Neuronal stem cell (in vitro differentiated cells): ENCODE results near the gene NTF3.

ENCODE experiments used
- DNase-seq: peaks from one replicate; pipeline ENCODE4 v3.0.0-alpha.2; 2013; ENCODE audit warnings: low spot score
- H2AFZ ChIP-seq: one replicate; pipeline ENCODE4 v1.6.1; 2013; ENCODE audit warnings: mild to moderate bottlenecking, low read length, inconsistent platforms
- H2AK5ac ChIP-seq: 2 replicates; pipeline ENCODE4 v1.6.1; 2013; ENCODE audit warnings: low read depth, mild to moderate bottlenecking, inconsistent platforms, low read length, moderate library complexity, mixed read lengths
- H2BK120ac ChIP-seq: 2 replicates; pipeline ENCODE4 v1.6.1; 2013; ENCODE audit warnings: low read depth, mild to moderate bottlenecking, inconsistent platforms, low read length, moderate library complexity, mixed read lengths
- H2BK12ac ChIP-seq: one replicate; pipeline ENCODE4 v1.6.1; 2013; ENCODE audit warnings: low read length, inconsistent platforms
- H2BK15ac ChIP-seq: 2 replicates; pipeline ENCODE4 v1.6.1; 2013; ENCODE audit warnings: mild to moderate bottlenecking, low read length, inconsistent platforms, mixed read lengths
- H2BK5ac ChIP-seq: one replicate; pipeline ENCODE4 v1.6.1; 2013; ENCODE audit warnings: inconsistent platforms, mild to moderate bottlenecking, low read length, moderate library complexity
- H3K14ac ChIP-seq: one replicate; pipeline ENCODE4 v1.6.1; 2013; ENCODE audit warnings: low read length, inconsistent platforms
- H3K18ac ChIP-seq: 2 replicates; pipeline ENCODE4 v1.6.1; 2013; ENCODE audit warnings: low read length, inconsistent platforms
- H3K23ac ChIP-seq: 2 replicates; pipeline ENCODE4 v1.6.1; 2013; ENCODE audit warnings: low read depth, mild to moderate bottlenecking, mixed read lengths, low read length, inconsistent platforms; ENCODE audit not compliant: poor library complexity
- H3K27ac ChIP-seq: replicated peaks from 3 replicates; pipeline ENCODE4 v1.5.1; 2013; ENCODE audit warnings: low read length, inconsistent platforms
- H3K27me3 ChIP-seq, 3 experiments: 2 replicates each; pipeline ENCODE4 v1.6.1; 2013; ENCODE audit warnings: low read length in 3 of 3, mild to moderate bottlenecking in 2 of 3, inconsistent platforms in 1 of 3, low read depth in 1 of 3, mixed read lengths in 1 of 3, moderate library complexity in 1 of 3; ENCODE audit not compliant: control insufficient read depth in 3 of 3, insufficient read depth in 3 of 3
- H3K36me3 ChIP-seq, 2 donors: replicated peaks in 1 of 2; 2 replicates each; pipeline ENCODE4 v1.6.1; 2013; ENCODE audit warnings: low read length in 2 of 2; ENCODE audit not compliant: control insufficient read depth in 2 of 2, insufficient read depth in 2 of 2
- H3K4ac ChIP-seq: 2 replicates; pipeline ENCODE4 v1.6.1; 2013; ENCODE audit warnings: inconsistent platforms, mild to moderate bottlenecking, low read length, moderate library complexity
- H3K4me1 ChIP-seq, 2 donors: 1 replicate in 1 of 2; 2 replicates in 1 of 2; pipeline ENCODE4 v1.6.1; 2013; ENCODE audit warnings: low read length in 2 of 2, low read depth in 1 of 2; ENCODE audit not compliant: control insufficient read depth in 2 of 2, insufficient read depth in 1 of 2
- H3K4me2 ChIP-seq: one replicate; pipeline ENCODE4 v1.6.1; 2013; ENCODE audit warnings: mild to moderate bottlenecking, low read length, inconsistent platforms; ENCODE audit not compliant: insufficient read depth, poor library complexity, severe bottlenecking
- H3K4me3 ChIP-seq, 2 donors: 2 replicates each; pipeline ENCODE4 v1.5.1; 2013; ENCODE audit warnings: low read length in 2 of 2, mild to moderate bottlenecking in 2 of 2, inconsistent platforms in 1 of 2, moderate library complexity in 1 of 2
- H3K79me1 ChIP-seq: one replicate; pipeline ENCODE4 v1.6.1; 2013; ENCODE audit warnings: low read depth, mild to moderate bottlenecking, inconsistent platforms, low read length, moderate library complexity
- H3K9ac ChIP-seq: one replicate; pipeline ENCODE4 v1.6.1; 2013; ENCODE audit warnings: mild to moderate bottlenecking, low read depth, low read length, inconsistent platforms; ENCODE audit not compliant: poor library complexity
- H3K9me3 ChIP-seq, 2 donors: replicated peaks in 1 of 2; 2 replicates each; pipeline versions ENCODE3 to v1.6.1; 2013; ENCODE audit warnings: low read length in 2 of 2, mild to moderate bottlenecking in 2 of 2, inconsistent platforms in 1 of 2, low read depth in 1 of 2, mixed read lengths in 1 of 2, moderate library complexity in 1 of 2; ENCODE audit not compliant: control insufficient read depth in 2 of 2, insufficient read depth in 1 of 2
- H4K8ac ChIP-seq: one replicate; pipeline ENCODE4 v1.6.1; 2013; ENCODE audit warnings: low read depth, mild to moderate bottlenecking, inconsistent platforms, low read length, moderate library complexity
- H4K91ac ChIP-seq: one replicate; pipeline ENCODE4 v1.6.1; 2013; ENCODE audit warnings: low read length, low read depth, mild to moderate bottlenecking, inconsistent platforms; ENCODE audit not compliant: poor library complexity
- WGBS, 2 donors: extraction: QIAGEN DNeasy Blood & Tissue Kit; methylation state at CpG; one replicate each; pipeline ENCODE4 v1.1.7; 2013; ENCODE audit warnings: missing lambda C conversion rate in 2 of 2, mixed read lengths in 1 of 2; ENCODE audit not compliant: insufficient read length in 2 of 2, insufficient replicate concordance in 1 of 2; ENCODE audit errors: extremely low coverage in 2 of 2; 5-methylcytosine and 5-hydroxymethylcytosine counted together

The NTF3 gene

DNA sequence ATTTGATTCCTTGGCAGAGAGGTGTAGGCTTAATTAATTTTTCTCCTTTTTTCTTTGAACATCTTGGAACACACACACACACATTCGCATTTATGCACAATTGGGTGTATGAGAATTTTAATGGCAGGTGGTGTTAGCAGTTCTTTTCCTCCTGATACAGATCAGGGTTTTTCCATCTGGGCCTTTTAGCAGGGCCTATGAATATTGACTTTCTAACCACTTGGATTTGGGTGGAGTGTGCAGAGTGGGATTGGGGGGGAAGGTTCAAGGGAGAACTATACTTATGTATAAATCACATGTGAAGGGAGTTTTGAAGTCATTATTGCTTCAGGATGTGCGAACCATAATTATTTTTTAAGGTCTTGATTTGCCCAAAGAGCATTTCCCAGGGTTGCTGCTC lies 28.9 kb downstream of the NTF3 start:
- no peaks in the 10 kb centered on the region for H3K9me3 ChIP-seq
- H2AK5ac ChIP-seq = no peak overlapping the region
- no peak overlapping the region for H4K91ac ChIP-seq
- H4K8ac ChIP-seq = no peak overlapping the region
- no peak overlapping the region for H2BK12ac ChIP-seq
- H3K79me1 ChIP-seq = peaks cover 2% of the 10 kb centered on the region
- H3K4me1 ChIP-seq = peaks cover 0 to 2% of the 10 kb centered on the region in 2 donors
- H2BK15ac ChIP-seq = no peak overlapping the region
- H3K9ac ChIP-seq = no peak overlapping the region
- no peak overlapping the region for H3K27ac ChIP-seq
- no peak overlapping the region for H3K4ac ChIP-seq
- H3K18ac ChIP-seq = no peak overlapping the region
- H3K4me2 ChIP-seq = no peak overlapping the region
- H3K27me3 ChIP-seq = no peaks in the 10 kb centered on the region
- no peak overlapping the region for H3K14ac ChIP-seq
- H2BK120ac ChIP-seq = no peak overlapping the region
- no CpG with 5 or more reads among the region's 2 CpGs for WGBS, 2 donors
- H3K36me3 ChIP-seq = no peaks in the 10 kb centered on the region
- H2BK5ac ChIP-seq = no peak overlapping the region
- H3K23ac ChIP-seq = no peak overlapping the region
- H3K4me3 ChIP-seq = no peak overlapping the region
- H2AFZ ChIP-seq = no peak overlapping the region
- no peak for DNase-seq

DNA sequence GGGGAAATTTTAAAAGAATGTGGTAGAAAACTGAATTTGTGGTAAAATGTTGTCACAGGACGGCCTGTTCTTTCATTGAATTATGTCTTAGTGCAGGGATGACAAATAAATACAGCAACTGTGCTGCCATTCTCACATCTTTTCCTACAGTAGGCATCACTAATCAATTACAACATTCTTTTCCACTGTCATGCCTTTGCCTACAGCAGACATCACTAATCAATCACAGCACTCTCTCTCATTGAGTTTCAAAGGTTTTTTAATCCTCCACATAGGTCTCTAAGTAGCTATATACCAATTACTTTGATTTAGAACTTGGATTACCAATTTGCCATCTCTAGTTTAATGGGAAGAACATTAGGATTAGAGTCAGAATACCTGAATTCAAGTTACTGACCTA lies 30.1 kb downstream of the NTF3 start:
- H3K4me3 ChIP-seq = no peak overlapping the region
- peaks cover 0 to 2% of the 10 kb centered on the region in 2 donors for H3K4me1 ChIP-seq
- no peak for DNase-seq
- no CpG with 5 or more reads among the region's 1 CpG for WGBS, 2 donors
- no peaks in the 10 kb centered on the region for H3K9me3 ChIP-seq
- no peak overlapping the region for H3K4ac ChIP-seq
- no peak overlapping the region for H4K91ac ChIP-seq
- no peaks in the 10 kb centered on the region for H3K27me3 ChIP-seq
- H3K27ac ChIP-seq = no peak overlapping the region
- H3K36me3 ChIP-seq = no peaks in the 10 kb centered on the region
- H2AK5ac ChIP-seq = no peak overlapping the region
- H3K18ac ChIP-seq = no peak overlapping the region
- no peak overlapping the region for H4K8ac ChIP-seq
- H3K23ac ChIP-seq = no peak overlapping the region
- no peak overlapping the region for H2BK5ac ChIP-seq
- H3K79me1 ChIP-seq = peaks cover 2% of the 10 kb centered on the region
- no peak overlapping the region for H3K14ac ChIP-seq
- H3K9ac ChIP-seq = no peak overlapping the region
- H3K4me2 ChIP-seq = no peak overlapping the region
- H2BK120ac ChIP-seq = no peak overlapping the region
- H2BK12ac ChIP-seq = no peak overlapping the region
- H2AFZ ChIP-seq = no peak overlapping the region
- H2BK15ac ChIP-seq = no peak overlapping the region

DNA sequence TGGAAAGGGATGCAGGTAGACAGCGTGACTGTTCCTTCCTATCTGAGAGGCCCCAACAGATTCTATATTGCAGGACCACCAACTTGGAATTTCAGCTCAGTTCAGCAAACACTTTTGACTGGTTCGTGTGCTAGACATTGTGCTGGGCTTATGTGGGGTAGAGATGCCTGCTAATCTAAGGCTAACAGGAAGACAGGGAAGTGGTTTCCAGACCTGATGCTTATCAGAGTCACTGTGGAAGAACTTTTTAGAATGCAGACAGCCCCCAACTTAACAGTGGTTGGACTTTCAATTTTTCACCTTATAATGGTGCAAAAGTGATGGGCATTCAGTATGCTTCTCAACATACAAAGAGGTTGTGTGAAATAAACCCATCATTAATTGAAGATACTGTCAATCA lies 32.2 kb downstream of the NTF3 start:
- no peak overlapping the region for H2BK5ac ChIP-seq
- no peak overlapping the region for H2AK5ac ChIP-seq
- no peaks in the 10 kb centered on the region for H3K36me3 ChIP-seq
- no peak overlapping the region for H2BK120ac ChIP-seq
- no peak overlapping the region for H3K27ac ChIP-seq
- H4K8ac ChIP-seq = no peak overlapping the region
- DNase-seq = no peak
- no peak overlapping the region for H3K9ac ChIP-seq
- H3K4ac ChIP-seq = no peak overlapping the region
- no peak overlapping the region for H3K4me2 ChIP-seq
- H3K14ac ChIP-seq = no peak overlapping the region
- H3K9me3 ChIP-seq = no peaks in the 10 kb centered on the region
- H2AFZ ChIP-seq = no peak overlapping the region
- no peak overlapping the region for H4K91ac ChIP-seq
- no peaks in the 10 kb centered on the region for H3K27me3 ChIP-seq
- WGBS, 2 donors = no CpG with 5 or more reads among the region's 2 CpGs
- no peak overlapping the region for H3K23ac ChIP-seq
- no peak overlapping the region for H3K4me3 ChIP-seq
- no peaks in the 10 kb centered on the region for H3K4me1 ChIP-seq
- no peak overlapping the region for H3K18ac ChIP-seq
- H2BK12ac ChIP-seq = no peak overlapping the region
- H3K79me1 ChIP-seq = no peaks in the 10 kb centered on the region
- no peak overlapping the region for H2BK15ac ChIP-seq

DNA sequence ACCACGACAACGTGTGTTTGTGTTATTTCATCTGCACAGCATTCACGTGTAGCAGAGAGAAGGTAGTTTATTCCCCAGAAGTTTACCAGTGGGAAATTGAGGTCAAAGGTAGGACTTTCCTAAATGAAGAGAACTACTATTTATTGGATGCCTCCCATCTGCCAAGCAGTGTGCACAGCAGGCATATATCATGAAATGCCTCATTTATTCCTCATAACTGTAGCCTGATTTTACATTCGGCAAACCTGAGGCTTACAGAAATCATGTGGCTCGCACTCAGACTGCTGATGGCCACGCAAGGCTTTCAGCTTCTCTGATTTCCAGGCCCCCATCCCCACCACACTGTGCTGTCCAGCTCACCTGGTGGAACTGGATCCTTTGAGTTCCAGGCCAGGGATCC lies 33.5 kb downstream of the NTF3 start:
- Histone ChIP-seq H2AK5ac (no peak overlapping the region), H3K27ac (no peak overlapping the region), H2BK15ac (no peak overlapping the region), H3K36me3 (no peaks in the 10 kb centered on the region), H3K18ac (no peak overlapping the region), H3K4me2 (no peak overlapping the region), H3K9me3 (no peaks in the 10 kb centered on the region), H2AFZ (no peak overlapping the region), H3K4ac (no peak overlapping the region), H3K4me3 (no peak overlapping the region), H3K9ac (no peak overlapping the region), H2BK120ac (no peak overlapping the region), H2BK12ac (no peak overlapping the region), H3K14ac (no peak overlapping the region), H4K91ac (no peak overlapping the region), H3K23ac (no peak overlapping the region), H4K8ac (no peak overlapping the region), H2BK5ac (no peak overlapping the region), H3K27me3 (no peaks in the 10 kb centered on the region), H3K79me1 (no peaks in the 10 kb centered on the region), H3K4me1 (no peaks in the 10 kb centered on the region)
- DNase-seq = no peak
- no CpG with 5 or more reads among the region's 6 CpGs for whole genome bisulfite sequencing, 2 donors
